Activated CD8-positive, alpha-beta memory T cell treated with anti-CD3 and anti-CD28 coated beads for 4 hours (primary cell): ENCODE results near the gene PROSER3.
"Not testable (repeated sequence)": the region's sequence is repeated elsewhere in the genome, so short reads cannot be mapped to it uniquely, and the experiment has no call there.

Experiments used
- DNase-seq, 2 donors: peaks; one replicate each; pipeline ENCODE4 v3.0.0-alpha.2; 2020; ENCODE audit warnings: low read depth in 2 of 2

PROSER3 gene

DNA sequence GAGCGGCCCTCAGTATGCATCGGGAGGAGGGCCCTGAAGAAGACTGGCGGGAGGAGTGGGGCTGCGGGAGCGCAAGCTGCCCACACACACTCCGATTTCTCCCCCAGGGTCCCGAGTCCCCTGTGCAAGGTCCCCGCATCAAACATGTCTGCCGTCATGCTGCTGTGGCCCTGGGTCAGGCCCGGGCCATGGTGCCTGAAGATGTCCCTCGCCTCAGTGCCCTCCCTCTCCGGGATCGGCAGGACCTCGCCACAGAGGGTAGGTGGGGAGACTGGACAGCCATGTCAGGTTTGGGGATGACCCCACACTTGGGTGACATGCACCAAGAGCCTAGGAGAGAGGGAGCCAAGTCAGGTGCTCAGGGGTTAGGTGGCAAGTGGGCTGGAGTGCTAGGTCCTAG lies 35.5 kb upstream of the PROSER3 start:
- no peak for DNase-seq

DNA sequence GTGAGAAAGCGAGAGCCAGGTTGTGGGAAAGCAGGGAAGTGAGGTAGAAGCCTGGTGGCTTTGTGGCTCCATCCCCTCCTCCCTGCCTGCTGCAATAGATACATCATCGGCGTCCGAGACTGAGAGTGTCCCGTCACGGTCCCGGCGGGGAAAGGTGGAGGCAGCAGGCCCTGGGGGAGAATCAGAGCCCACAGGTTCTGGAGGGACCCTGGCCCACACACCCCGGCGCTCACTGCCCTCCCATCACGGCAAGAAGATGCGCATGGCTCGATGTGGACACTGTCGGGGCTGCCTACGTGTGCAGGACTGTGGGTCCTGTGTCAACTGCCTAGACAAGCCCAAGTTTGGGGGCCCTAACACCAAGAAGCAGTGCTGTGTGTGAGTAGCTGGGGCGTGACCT lies 35.1 kb upstream of the PROSER3 start:
- no peak for DNase-seq

DNA sequence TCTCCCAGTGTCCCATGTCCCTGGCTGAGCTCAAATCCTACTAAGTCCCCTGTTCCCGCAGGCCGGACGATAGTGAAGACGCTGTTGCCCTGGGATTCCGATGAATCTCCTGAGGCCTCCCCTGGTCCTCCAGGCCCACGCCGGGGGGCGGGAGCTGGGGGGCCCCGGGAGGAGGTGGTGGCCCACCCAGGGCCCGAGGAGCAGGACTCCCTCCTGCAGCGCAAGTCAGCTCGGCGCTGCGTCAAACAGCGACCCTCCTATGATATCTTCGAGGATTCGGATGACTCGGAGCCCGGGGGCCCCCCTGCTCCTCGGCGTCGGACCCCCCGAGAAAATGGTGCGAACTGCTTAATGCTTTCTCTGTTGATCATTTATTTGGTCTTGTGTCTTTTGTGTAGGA lies 34.3 kb upstream of the PROSER3 start:
- DNase-seq: no peak

DNA sequence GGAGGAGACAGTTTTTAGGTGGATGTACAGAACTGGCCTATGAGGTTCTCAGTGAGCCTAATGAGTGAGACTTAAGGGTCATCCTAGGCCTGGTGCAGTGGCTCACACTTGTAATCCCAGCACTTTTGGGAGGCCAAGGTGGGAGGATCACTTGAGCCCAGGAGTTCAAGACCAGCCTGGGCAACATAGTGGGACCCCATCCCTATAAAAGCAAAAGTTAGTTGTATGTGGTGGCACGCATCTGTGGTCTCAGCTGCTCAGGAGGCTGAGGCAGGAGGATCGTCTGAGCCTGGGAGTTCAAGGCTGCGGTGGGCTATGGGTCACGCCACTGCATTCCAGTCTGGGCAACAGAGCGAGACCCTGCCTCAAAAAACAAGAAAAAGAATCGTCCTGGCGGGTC lies 33.8 kb upstream of the PROSER3 start:
- DNase-seq: not testable (repeated sequence)

DNA sequence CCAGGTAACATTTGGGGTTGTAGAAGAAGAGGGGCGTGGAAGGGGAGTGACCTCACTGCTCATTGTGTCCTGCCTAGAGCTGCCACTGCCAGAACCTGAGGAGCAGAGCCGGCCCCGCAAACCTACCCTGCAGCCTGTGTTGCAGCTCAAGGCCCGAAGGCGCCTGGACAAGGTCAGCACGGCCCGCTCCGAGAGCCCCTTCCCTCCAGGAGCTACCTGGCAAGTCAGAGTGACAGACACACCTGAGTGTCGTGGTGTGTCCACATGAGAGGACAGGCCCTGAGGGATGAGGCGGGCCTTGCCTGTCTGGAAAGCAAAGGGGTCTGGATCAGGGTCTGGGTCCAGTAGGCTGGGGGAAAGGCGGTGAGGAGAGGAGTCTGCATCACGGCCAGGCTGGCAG lies 33.4 kb upstream of the PROSER3 start:
- DNase-seq: no peak

DNA sequence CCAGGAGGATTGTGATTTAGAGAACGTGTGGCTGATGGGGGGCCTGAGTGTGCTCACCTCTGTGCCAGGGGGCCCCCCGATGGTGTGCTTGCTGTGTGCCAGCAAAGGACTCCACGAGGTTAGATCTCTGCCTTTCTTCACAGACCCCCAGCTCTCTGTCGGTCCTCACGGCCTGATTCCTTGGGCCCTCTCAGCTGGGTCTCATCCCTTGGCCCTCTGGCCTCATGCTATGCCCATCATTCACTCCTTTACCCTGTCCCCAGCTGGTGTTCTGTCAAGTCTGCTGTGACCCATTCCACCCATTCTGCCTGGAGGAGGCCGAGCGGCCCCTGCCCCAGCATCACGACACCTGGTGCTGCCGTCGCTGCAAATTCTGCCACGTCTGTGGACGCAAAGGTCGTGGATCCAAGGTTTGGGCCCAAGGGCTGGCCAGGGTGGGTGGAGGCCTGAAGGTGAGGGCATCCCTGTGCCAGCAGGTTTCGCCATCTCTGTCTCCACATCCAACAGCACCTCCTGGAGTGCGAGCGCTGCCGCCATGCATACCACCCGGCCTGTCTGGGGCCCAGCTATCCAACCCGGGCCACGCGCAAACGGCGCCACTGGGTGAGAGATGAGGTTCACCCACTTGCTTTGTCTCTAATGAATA lies 32.6 kb upstream of the PROSER3 start:
- no peak for DNase-seq

DNA sequence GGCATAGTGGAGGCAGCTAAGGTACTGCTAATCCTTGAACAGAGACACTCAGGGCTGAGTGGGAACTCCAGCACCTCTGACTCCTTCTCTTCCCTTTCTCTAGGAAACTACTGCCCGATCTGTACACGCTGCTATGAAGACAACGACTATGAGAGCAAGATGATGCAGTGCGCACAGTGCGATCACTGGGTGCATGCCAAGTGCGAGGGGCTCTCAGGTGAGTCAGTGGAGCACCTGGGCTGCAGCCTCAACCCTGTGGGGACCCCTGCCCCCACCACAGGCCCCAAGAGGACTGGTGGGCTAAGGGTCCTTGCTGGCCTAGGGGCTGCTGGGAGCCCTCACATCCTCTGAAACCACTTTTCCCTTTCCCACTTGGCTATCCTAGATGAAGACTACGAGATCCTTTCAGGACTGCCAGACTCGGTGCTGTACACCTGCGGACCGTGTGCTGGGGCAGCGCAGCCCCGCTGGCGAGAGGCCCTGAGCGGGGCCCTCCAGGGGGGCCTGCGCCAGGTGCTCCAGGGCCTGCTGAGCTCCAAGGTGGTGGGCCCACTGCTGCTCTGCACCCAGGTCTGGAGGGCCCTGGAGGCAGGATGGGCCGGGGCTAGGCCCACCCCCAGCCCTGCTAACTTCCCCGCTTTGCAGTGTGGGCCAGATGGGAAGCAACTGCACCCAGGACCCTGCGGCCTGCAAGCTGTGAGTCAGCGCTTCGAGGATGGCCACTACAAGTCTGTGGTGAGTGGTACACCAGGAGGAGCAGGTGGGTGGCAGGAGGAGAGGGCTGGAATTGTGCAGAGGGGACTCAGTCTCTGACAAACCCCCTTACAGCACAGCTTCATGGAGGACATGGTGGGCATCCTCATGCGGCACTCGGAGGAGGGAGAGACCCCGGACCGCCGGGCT lies 30.7 kb upstream of the PROSER3 start:
- no peak for DNase-seq

DNA sequence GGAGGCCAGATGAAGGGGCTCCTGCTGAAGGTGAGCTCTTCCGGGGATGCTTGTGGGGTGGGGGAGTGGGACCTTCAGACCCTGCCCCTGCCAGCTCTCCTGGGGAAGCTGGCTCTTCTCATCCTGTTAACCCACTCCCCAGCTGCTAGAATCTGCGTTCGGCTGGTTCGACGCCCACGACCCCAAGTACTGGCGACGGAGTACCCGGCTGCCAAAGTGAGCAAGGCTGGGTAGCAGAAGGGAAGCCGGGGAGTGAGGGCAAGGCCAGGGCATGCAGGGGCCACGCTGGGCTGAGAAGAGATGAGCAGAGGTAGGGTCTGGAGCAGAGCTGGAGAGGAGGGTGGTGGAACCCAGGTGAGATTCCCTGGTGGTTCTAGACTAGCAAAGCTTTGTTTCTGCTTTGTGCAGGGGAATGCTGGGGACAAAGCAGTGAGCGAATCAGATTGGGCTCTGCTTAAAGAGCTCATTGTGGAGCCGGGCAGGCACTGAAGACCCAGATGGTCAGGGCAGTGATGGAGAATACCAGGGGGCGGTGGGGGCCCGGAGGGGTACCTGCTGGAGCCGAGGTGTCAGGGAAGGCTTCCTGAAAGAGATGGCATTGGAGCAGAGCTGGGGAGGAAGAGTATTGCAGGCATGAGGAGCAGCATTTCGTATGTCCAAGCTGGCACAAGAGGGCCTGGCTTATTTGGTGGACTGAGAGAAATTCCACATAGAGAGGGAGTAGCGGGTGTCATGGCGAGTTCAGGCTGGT lies 29.8 kb upstream of the PROSER3 start:
- no peak for DNase-seq

DNA sequence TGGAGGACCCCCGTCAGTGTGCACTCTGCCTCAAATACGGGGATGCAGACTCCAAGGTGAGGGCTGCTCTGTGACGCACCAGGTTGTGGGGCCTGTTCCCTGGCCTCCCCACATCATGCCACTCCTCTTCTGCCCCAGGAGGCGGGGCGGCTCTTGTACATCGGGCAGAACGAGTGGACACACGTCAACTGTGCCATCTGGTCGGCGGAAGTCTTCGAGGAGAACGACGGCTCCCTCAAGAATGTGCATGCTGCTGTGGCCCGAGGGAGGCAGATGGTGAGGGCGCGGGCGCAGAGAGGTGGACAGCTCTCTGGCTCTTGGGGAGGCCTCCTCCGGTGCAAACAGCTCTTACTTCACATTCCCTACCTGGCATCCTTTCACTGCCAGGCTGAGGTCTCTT lies 29.0 kb upstream of the PROSER3 start:
- no peak for DNase-seq

DNA sequence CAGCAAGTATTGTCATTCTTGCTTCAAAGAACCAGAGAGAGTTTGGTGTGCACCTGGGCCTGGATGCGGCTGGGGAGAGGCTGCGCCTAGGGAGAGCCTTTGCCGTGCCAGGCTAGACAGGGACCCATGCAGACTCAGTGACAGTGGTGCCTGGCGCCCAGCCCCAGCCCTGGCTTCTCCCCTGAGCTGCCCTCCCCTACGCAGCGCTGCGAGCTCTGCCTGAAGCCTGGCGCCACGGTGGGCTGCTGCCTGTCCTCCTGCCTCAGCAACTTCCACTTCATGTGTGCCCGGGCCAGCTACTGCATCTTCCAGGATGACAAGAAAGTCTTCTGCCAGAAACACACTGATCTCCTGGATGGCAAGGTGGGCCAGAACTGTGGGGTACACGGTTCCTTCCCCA lies 28.2 kb upstream of the PROSER3 start:
- DNase-seq: no peak

DNA sequence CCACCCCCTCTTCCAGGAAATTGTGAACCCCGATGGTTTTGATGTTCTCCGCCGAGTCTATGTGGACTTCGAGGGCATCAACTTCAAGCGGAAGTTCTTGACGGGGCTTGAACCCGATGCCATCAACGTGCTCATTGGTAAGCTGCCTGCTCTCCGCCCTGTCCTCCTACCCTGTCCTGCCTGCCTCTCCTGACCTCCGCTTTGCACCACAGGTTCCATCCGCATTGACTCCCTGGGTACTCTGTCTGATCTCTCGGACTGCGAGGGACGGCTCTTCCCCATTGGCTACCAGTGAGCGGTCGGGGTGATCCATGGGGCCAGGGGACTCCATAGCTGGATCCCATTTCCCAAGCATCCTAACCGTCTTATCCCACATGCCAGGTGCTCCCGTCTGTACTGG lies 27.6 kb upstream of the PROSER3 start:
- DNase-seq: no peak

DNA sequence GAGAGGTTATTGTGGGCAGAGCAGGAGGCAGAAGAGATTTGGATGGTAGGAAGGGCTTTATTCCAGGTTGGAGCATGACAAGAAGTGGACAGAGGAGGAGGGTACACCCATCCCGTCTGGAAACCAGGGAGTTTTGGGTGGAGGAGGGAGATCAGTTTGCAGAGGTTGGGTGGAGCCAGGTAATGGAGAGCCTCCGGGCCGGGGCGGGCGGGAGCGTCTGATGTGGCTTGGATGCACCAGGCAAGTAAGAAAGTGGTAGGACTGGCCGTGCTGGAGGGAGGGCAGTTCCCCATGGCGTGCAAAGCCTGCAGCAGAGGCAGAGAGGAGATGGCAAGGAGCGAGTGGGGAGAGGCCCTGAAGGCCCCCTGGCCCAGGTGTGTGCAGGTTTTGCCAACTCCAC lies 26.6 kb upstream of the PROSER3 start:
- DNase-seq: no peak

DNA sequence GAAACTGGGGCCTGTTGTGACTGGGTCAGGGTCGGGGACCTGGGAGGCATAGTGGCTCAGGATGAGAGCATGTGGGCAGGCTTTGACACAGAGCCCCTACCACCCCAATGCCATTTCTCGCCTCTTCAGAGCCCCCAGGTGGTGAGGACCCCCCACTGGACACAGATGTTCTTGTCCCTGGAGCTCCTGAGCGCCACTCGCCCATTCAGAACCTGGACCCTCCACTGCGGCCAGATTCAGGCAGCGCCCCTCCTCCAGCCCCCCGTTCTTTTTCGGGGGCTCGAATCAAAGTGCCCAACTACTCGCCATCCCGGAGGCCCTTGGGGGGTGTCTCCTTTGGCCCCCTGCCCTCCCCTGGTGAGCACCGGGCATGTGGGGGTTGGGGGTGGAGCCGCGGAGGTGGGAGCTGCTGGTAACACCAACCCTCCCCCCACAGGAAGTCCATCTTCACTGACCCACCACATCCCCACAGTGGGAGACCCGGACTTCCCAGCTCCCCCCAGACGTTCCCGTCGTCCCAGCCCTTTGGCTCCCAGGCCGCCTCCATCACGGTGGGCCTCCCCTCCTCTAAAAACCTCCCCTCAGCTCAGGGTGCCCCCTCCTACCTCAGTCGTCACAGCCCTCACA lies 26.1 kb upstream of the PROSER3 start:
- DNase-seq: no peak

DNA sequence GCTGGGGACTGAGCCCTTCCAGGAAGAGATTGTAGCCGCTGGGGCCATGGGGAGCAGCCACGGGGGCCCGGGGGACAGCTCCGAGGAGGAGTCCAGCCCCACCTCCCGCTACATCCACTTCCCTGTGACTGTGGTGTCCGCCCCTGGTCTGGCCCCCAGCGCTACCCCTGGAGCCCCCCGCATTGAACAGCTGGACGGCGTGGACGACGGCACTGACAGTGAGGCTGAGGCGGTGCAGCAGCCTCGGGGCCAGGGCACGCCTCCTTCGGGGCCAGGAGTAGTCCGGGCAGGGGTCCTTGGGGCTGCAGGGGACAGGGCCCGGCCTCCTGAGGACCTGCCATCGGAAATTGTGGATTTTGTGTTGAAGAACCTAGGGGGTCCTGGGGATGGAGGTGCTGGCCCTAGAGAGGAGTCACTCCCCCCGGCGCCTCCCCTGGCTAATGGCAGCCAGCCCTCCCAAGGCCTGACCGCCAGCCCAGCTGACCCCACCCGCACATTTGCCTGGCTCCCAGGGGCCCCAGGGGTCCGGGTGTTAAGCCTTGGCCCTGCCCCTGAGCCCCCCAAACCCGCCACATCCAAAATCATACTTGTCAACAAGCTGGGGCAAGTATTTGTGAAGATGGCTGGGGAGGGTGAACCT lies 25.3 kb upstream of the PROSER3 start:
- DNase-seq: no peak

DNA sequence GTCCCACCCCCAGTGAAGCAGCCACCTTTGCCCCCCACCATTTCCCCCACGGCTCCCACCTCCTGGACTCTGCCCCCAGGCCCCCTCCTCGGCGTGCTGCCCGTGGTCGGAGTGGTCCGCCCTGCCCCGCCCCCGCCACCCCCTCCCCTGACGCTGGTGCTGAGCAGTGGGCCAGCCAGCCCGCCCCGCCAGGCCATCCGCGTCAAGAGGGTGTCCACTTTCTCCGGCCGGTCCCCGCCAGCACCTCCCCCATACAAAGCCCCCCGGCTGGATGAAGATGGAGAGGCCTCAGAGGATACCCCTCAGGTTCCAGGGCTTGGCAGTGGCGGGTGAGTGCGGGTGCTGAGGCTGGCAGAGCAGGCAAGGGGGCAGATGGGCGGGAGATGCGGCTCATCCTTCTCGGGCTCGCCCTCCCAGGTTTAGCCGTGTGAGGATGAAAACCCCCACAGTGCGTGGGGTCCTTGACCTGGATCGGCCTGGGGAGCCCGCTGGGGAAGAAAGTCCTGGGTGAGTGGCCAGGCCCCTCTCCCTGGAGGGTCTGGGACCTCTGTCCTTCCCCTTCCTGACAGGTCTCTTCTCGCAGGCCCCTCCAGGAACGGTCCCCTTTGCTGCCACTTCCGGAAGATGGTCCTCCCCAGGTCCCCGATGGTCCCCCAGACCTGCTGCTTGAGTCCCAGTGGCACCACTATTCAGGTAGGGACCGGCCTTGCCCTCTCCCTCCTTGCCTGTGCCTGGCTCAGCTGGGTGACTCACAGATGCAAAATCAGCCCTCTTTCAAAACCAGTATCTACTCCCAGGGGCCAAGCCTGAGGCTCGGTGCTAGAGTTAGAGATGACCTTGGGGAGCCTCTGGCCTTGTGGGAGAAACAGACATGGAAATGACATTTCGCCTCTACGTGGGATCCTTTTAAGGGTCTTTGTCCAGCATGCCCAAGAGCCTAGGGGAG lies 24.5 kb upstream of the PROSER3 start:
- DNase-seq: no peak

DNA sequence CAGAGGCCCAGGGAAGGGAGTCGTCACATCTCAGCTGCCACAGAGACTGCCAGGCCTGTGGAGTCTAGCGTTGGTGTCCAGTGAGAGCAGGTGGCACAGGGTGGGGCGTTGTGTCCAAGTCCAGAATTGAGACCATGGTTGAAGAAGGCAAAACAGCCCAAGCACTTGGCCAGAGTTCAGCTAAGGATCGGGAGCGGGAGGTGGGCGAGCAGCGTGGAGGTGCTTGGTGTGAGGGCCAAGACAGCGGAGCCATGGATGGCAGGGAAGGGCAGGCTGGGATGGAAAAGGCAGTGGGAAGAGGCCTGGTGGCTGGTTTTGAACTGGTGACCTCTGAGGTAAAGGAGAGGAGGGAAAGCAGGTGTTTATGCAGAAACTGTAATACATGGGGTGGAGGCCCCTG lies 23.7 kb upstream of the PROSER3 start:
- no peak for DNase-seq

DNA sequence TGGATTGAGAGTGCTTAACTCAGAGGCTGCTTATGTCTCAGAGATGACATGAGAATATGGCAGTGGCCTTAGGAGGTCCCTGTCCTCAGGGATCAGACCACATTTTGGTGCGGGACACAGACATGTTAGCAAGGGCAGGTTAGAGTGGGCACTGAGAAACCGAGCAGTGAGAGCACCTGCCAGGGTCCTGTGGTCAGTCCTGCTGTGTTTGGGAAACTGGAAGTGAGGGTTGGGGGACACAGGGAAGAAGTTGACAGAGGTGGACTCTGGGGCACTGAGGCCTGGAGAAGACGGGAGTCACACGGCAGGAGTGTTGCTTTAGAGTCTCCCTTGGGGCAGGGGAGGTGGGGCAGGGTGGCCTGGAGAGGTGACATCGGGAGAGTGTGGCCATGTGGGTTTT lies 23.1 kb upstream of the PROSER3 start:
- no peak for DNase-seq

DNA sequence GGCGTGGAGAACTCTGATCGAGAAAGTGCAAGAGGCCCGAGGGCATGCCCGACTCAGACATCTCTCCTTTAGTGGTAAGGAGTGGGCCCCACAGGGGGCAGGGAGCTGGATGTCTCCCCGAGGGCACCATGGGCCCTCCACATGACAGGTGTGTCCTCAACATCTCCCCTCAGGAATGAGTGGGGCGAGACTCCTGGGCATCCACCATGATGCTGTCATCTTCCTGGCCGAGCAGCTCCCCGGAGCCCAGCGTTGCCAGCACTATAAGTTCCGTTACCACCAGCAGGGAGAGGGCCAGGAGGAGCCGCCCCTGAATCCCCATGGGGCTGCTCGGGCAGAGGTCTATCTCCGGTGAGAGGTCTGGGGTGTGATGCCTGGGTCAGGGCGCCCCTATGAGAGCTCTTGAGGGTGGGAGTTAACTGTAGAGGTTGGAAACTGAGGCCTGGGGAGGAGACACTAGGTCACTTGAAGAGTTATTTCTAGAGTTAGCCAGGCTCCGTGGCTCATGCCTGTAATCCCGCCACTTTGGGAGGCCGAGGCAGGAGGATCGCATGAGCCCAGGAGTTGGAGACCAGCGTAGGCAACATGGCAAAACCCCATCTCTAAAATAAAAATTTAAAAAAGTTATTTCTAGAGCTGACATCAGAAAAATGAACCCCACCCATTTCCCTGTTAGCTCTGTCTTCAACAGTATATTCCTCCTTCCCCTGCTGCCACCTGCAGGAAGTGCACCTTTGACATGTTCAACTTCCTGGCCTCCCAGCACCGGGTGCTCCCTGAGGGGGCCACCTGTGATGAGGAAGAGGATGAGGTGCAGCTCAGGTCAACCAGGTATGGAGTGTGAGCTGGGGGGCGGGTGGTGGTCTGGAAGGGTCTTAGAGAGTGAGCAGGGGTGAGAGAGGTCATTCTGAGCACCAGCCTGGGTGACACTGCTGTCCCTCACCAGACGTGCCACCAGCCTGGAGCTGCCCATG lies 20.8 kb upstream of the PROSER3 start:
- no peak for DNase-seq
